ENCODE measurements around the gene NAT8.
"Not testable (repeated sequence)": the region's sequence is repeated elsewhere in the genome, so short reads cannot be mapped to it uniquely, and the experiment has no call there.

The NAT8 gene

DNA sequence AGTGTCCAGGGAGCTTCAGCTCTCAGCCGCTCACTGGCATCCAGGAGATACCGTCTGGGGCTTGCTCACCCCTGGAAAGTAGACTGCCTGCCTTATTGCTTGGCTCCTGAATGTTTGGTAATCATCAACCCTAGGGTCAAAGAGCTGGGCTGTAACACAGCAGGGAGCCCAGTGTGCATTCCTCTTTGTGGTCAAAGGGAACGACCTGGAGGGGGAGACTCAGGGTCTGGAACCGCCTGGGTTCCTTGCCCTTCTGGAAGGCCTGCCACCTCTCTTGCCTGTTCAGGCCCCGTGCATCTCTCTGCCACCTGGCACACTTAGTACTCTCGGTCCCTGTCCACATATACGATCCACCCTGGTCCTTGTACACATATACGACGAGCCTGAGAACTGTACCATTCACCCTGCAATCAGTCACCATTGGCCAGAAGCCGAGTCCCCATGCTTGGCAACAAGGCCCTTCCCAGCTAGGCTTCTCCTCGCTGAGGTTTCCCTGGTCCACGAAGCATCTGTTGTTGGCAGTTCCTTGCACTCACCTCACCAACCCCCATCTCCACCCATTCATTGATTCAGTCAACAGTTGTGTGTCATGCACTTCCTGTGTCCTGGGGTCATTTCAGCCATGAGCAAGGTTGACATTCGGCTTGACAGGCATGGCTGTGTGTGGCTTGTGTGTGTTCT lies at the start of gene NAT8:
Gene NAT8 (minus strand): TSS at position 85 of the 681 bp plus-strand sequence. CDS start 794 bp downstream, outside the sequence.
- no peak for DNase-seq (ENCODE audit: low read depth in 2 of 2)

- not testable (repeated sequence) for DNase-seq (ENCODE audit: low read depth in 2 of 2)
These were observed 48.3 kb upstream of the NAT8 start for GRCh38 chr2:73690372-73691088.

- not testable (repeated sequence) for DNase-seq (ENCODE audit: low read depth in 2 of 2)
These were observed 46.3 kb upstream of the NAT8 start for GRCh38 chr2:73688494-73688893.

GRCh38 chr2:73685764-73686438 lies 43.7 kb upstream of the NAT8 start:
- DNase-seq (ENCODE audit: low read depth in 2 of 2): no peak

DNA sequence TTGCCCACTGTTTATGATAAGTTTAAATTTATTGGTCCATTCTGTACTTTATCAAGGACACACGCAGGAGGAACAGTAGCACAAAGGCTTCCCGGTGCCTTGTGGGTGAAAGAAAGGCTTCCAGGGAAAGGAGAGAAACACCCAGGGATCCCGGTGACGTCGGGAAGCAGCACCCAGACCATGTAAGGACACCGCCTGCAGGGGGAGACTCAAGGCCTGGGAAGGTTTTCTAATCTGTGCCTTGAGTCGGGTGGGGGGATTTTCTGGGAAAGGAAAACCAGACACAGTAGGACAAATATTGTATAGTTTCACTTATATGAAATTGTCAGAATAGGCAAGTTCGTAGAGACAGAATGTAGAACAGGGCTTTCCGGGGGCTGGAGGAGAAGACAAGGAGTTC lies 42.7 kb upstream of the NAT8 start:
- DNase-seq (ENCODE audit: low read depth in 2 of 2): not testable (repeated sequence)

GRCh38 chr2:73684325-73684724 lies 42.1 kb upstream of the NAT8 start:
- not testable (repeated sequence) for DNase-seq (ENCODE audit: low read depth in 2 of 2)

DNA sequence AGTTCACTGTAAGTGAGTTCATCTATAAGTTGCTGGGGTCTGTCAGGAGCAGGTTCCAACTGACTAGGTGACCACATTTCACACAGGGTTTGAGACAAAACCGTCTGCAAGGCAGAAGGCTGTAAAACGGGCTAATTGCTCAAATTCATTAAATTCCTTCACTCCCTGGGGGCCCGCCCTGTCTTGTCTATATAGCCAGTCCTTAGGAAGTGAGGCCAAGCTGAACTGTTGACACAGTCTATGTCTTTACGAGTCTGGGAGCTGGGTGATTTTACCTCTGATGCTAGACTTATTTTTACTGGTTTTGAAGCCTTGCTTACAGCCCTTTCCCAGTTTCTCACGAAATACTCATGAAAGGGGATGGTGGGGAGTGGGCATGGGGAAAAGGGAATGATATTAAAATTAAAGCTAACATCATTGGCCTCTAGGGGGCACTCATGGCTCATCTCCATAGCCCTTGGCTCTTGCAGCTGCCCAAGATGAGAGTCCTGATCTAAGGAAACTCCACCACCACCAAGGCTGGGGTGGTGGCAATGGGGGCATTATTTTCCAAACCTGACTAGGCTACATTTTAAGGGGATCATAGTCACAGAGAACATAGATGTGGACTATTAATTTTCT lies 37.8 kb upstream of the NAT8 start:
- not testable (repeated sequence) for DNase-seq (ENCODE audit: low read depth in 2 of 2)

DNA sequence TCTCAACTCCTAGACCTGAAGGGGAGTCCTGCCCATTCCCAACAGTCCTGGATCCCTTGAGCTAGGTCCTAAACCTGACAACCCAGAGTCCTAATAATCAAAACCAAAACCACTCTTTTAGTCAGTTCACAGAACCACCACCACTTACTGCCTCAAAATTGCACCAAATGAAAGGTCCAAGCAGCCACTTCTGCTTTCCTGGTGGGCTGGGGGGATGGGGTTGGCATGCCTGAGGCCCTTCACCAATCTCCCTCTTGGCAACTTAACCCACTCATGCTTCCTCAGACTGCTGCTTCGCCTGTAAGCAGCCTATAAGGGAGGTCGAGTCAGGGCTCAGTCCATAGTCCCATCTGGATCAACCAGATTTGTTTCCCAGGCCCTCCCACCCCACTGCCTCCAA lies 37.0 kb upstream of the NAT8 start:
- DNase-seq (ENCODE audit: low read depth in 2 of 2): not testable (repeated sequence)

DNA sequence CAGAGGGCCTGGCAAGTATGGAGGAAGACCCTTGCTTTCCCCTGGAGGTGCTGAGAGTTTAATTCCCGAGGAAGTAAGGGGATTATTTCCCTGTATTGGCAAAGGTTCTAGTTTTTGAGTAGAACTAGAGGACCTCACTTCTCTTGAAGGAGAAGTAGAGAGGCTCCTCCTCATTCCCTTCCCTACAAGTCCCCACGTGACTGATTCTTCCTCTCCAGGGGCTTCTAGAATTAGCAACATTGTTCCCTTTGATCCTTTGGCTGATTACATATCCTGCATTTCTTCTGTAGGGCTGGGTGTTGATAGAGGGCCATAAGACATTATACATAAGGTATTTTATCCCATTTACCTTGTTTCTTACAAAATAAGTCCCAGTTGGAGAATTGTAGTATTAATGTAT lies 35.8 kb upstream of the NAT8 start:
- DNase-seq (ENCODE audit: low read depth in 2 of 2): not testable (repeated sequence)

DNA sequence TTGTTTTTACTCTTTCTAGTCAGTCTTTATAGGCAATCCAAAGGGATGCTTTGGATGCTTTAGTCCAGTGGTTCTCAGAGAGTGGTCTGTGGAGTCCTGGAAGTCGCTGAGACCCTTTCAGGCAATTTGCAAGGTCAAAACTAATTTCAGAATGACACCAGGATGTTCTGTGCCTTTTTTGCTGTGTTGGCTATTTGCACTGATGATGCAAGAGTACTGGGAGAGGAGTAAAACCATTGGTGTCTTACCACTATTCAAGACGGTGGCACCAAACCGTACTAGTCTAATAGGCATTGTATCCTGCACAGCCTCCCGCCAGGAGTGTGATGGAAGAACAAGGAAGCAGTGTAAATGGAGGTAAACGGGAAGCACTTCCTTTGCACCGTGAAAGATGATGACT lies 34.0 kb upstream of the NAT8 start:
- not testable (repeated sequence) for DNase-seq (ENCODE audit: low read depth in 2 of 2)

DNA sequence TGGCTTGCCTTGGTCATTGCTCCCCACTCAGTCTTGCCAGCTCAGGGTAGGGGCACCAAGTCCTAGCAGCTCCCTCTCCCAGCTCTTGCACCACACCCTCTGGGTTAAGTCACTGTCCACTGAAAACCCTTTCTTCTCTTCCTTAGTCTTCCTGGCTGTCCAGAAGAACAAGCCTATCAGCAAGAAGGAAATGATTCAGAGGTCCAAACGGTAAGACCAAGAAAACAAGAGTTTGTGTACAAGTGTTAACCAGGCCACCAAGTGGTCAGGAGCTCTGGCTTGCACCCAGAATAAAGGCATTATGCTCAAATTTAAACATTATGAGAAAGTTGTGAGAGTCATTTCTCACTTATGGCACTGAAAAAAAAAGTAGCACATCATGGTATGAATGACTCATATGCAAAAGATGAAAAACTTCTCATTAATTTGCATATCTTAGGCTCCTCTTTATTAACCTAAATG lies 32.5 kb upstream of the NAT8 start:
- DNase-seq (ENCODE audit: low read depth in 2 of 2): not testable (repeated sequence)

DNA sequence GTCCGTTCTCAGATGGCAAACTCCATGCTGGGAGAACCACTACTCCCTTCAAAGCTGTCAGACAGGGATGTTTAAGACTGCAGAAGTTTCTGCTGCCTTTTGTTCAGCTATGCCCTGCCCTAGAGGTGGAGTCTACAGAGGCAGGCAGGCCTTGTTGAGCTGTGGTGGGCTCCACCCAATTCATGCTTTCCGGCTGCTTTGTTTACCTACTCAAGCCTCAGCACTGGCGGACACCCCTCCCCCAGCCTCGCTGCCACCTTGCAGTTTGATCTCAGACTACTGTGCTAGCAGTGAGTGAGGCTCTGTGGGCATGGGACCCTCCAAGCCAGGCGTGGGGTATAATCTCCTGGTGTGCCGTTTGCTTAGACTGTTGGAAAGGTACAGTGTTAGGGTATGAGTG lies 27.8 kb upstream of the NAT8 start:
- not testable (repeated sequence) for DNase-seq (ENCODE audit: low read depth in 2 of 2)

GRCh38 chr2:73667239-73667638 lies 25.0 kb upstream of the NAT8 start:
- not testable (repeated sequence) for DNase-seq (ENCODE audit: low read depth in 2 of 2)

GRCh38 chr2:73654175-73654574 lies 12.0 kb upstream of the NAT8 start:
- no peak for DNase-seq (ENCODE audit: low read depth in 2 of 2)

GRCh38 chr2:73652348-73652747 lies 10.1 kb upstream of the NAT8 start:
- no peak for DNase-seq (ENCODE audit: low read depth in 2 of 2)

DNA sequence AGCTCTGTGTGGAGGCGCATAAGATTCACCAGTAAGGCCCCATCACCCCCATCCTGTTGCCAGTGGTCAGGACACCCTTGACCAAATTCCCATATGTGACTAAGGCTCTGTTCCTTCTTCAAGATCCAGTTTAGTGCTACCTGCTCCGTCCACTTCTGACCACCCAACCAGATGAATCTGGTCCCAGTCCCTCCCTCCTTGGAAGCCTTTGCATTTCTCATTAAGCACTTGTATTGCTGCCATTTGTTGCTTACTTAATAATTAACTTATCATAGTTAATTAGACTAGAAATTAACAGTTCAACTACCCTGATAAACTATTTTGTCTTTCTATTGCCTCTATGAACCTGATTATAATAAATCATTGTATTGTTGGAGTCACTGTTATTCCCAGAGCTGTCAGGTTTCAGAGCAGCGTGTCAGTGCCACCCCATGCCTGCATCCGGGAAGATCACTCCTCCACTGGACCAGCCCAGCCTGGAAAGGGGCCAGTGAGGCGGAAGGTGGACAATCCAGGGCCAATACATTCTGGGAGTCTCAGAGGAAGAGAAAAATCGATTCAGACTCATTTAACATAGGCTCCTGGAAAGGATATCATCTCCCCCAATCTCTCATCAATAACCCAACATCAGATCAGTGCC lies 9.5 kb upstream of the NAT8 start:
- no peak for DNase-seq (ENCODE audit: low read depth in 2 of 2)

GRCh38 chr2:73647690-73648089 lies 5.5 kb upstream of the NAT8 start:
- DNase-seq (ENCODE audit: low read depth in 2 of 2): not testable (repeated sequence)

- DNase-seq (ENCODE audit: low read depth in 2 of 2): no peak
These were observed 507 bp downstream of the NAT8 start for GRCh38 chr2:73641767-73642062.

DNA sequence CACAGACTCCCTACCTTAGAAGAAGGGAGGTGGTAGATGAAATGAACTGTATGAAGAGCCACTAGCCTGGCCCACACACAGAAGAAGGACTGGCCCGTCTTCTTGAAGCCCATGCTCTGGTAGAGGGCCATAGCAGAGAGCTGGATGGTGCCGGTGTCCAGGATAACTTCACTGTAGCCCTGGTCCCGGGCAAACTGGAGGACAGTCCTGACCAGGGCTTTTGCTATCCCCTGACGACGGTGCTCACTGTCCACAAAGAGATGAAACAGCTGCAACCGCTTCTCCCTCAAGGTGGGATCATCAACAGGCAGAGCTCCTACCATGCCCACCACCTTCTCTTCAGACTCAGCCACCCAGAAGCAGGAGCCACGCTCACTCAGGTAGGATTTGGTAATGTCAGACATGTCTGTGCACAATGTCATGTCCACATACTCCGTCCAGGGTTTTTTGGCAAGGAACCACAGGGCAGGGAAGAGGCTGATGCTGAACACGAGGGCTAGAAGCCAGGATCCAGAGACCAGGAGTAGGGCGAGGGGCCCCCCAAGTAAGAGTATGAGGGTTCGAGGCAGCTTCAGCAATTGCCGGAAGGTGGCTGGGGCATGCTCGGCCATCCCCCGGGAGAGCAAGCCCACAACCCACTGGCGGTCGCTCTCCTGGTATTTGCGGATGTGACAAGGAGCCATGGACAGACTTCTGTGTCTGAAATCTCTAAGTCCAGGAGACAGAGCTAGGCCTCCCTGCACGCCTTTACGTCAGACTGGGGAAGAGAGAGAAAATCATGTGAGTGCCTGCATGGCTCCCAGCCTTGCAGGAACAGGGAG lies 1.1 kb downstream of the NAT8 start:
- no peak for DNase-seq (ENCODE audit: low read depth in 2 of 2)

DNA sequence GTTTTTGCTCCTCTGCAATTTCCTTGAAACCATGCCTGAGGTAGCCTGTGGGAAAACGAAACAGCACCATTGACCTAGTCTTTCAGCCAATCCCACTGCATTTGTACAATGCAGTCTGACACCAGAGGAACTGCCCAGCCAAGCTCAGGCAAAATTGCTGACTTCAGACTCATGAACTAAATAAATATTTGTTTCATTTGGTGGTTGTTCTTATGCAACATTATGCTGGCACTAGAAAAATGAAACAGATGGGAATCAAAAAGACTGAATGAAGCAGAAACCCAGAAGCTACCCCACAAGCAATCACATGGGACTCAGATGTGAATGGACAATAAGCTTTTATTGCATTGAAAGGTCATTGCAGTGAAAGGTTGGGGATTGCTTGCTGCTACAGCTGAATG lies 1.7 kb downstream of the NAT8 start:
- DNase-seq (ENCODE audit: low read depth in 2 of 2): no peak

- no peak for DNase-seq (ENCODE audit: low read depth in 2 of 2)
These were observed 3.8 kb downstream of the NAT8 start for GRCh38 chr2:73638429-73638828.

Measured in stimulated activated CD4-positive, alpha-beta T cell treated with anti-CD3 and anti-CD28 coated beads, Interleukin-1b, Interleukin-23, amount 100 ng/mL, for 1 hour (primary cell).